Activated CD4-positive, CD25-positive, alpha-beta regulatory T cell treated with anti-CD3 and anti-CD28 coated beads, Interleukin-2, amount 50 U/mL, for 24 hours (primary cell): ENCODE data around the gene PMPCB.

Experiments used
- ATAC-seq, 2 donors: fragments of 150-1000 bp; cut with Tn5 transposase; one replicate each; pipeline ENCODE4 v1.10.0; 2021; ENCODE audit warnings: mild to moderate bottlenecking in 1 of 2, moderate library complexity in 1 of 2

PMPCB gene

DNA sequence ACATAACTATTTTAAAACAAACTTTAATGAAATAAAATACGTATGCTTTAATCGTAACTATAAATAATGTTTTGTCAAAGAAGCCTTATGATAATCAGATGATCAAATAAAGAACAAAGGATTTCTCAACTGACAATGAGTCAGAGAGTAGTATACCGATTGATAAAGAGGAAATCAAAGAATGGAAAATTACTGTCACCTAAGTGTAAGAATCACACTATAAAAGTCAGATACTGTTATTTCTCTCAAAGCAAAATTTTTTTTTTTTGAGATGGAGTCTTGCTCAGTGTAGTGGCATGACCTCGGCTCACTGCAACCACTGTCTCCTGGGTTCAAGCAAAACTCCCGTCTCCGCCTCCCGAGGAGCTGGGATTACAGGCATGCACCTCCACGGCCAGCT is 28.5 kb downstream of the PMPCB start:
- ATAC-seq, result peak; percentile 82 to 91

DNA sequence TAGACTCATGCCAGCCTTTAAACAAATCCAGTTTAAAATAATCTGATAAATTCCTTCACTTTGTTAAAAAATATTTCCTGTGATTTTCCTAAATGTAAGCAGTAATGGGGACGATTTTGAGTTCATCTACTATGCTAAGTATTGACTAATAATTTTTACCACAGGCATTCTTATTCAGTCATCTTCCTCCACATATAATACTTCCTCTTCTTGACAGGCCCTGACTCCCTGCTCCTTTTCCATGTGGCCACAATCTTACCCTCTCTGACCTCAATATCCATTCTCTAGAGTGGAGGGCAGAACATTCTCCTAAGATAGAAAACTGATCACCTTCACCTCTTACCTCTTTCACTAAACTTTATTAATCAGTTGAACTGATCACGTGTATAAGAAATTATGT is 39.5 kb downstream of the PMPCB start:
- ATAC-seq, result no peak

GRCh38 chr7:103338864-103339263 is 41.6 kb downstream of the PMPCB start:
- ATAC-seq, result no peak

DNA sequence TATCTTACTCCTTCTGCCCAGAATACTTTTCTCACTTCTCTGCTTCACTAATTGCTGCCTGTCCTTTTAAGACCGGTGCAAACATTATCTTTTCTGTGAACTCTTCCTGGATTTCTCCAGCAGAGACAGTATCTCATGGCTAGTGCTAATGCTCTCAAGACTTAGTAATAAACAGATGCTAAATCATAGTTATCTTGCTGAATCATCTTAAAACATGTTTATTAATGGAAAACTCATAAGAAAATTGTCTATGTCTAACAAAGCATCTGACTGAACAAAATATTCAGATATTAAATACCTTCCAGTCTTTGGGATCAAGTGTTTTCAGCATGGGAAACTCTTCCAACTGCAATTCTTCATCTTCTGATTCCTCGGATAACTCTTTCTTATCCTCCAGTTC is 44.2 kb downstream of the PMPCB start:
- ATAC-seq, result no peak

- no peak for ATAC-seq
Observed at GRCh38 chr7:103343332-103343731, 46.1 kb downstream of the PMPCB start.

- ATAC-seq, result peak in 1 of 2 donors; percentile 15
Observed at GRCh38 chr7:103343758-103344452, 46.7 kb downstream of the PMPCB start.

GRCh38 chr7:103344453-103345149 is 47.4 kb downstream of the PMPCB start, which contains the start of gene DNAJC2:
TSS of gene DNAJC2 (minus strand) at chr7:103344767. CDS start at chr7:103344622, 145 bp downstream.
- peak; percentile 87 to 90 for ATAC-seq

GRCh38 chr7:103346396-103346795 is 49.2 kb downstream of the PMPCB start:
- no peak for ATAC-seq

GRCh38 chr7:103347507-103348267 is 50.5 kb downstream of the PMPCB start, which contains the start of gene PSMC2:
TSS of gene PSMC2 (plus strand) at chr7:103347643. CDS start at chr7:103347712, 69 bp downstream.
- ATAC-seq, result peak; percentile 75 to 78

- no peak for ATAC-seq
Observed at GRCh38 chr7:103348452-103348851, 51.2 kb downstream of the PMPCB start.

DNA sequence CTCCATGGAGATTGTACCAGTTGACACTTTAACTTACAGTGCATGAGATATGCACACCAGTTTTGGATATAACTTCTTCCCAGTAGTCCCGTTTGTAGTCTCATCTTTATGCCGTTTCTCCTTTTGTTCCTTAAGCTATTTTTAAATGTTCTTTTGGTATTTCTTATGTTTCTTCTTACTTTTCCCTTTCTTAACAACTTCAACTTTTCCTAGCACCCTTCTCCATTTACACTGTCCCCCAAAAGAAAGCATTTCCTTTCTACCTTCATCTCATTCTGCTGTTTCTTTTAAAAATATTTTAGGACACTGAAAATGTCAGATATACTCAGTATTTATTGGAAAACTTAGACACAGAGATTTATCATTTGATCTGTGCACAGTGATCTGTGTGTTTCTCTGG is 51.7 kb downstream of the PMPCB start:
- ATAC-seq, result no peak

DNA sequence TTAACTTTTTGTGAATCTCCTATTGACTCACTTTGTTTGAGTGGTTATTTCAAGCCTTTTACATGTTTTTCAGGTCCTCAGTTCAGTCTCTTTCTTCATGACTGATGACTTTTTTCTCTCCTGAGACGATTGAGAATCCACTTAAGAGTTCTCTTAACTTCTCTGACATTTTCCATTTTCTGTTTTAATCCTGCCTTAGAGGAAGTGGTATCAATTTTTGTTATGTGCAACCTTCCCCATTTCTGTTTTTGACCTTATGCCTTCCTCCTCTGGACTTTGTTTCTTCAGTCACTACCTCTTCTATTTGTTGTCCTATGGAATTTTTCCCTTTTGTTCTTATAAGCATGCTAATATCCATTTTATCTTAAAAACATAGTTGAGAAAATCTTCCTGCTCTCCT is 52.6 kb downstream of the PMPCB start:
- ATAC-seq, result no peak
